AG04450 (cell line): ENCODE measurements around the gene IMPACT. TPM values are rescaled to one million over a fixed set of nuclear protein-coding genes. Genes with fewer than 3 reads are reported as not detected.

ENCODE experiments used
- CTCF ChIA-PET: fragments of 300-600, 350-600 bp; formaldehyde crosslinking; extraction: SDS; loops from one replicate; lab custom pipeline; 2022; ENCODE audit warnings: antibody characterized with exemption, inconsistent platforms; lab: Charles Lee
- POLR2A ChIA-PET: fragments of 350-600 bp; formaldehyde crosslinking; extraction: SDS; loops from one replicate; lab custom pipeline; 2021; ENCODE audit warnings: antibody characterized with exemption, inconsistent platforms; lab: Yijun Ruan, JAX
- DNase-seq: peaks from one replicate; pipeline ENCODE4 v3.0.0-alpha.2; 2011; ENCODE audit warnings: low read depth, low spot score
- H3K27ac ChIP-seq: one replicate; pipeline ENCODE4 v1.5.1; 2012; ENCODE audit warnings: low read depth, low read length, control low read depth
- H3K27me3 ChIP-seq: one replicate; pipeline ENCODE4 v1.6.0; 2012; ENCODE audit warnings: low read length; ENCODE audit not compliant: control insufficient read depth, insufficient read depth
- H3K4me3 ChIP-seq: 2 replicates; pipeline ENCODE4 v1.5.1; 2011; ENCODE audit warnings: mild to moderate bottlenecking, low read depth, low read length, control low read depth
- H3K9me3 ChIP-seq: 2 replicates; pipeline ENCODE4 v1.5.1; 2012; ENCODE audit warnings: low read length; ENCODE audit not compliant: control insufficient read depth, insufficient read depth
- CTCF ChIP-seq: IDR thresholded peaks from 2 replicates; pipeline ENCODE4 v1.5.1; 2011; ENCODE audit warnings: low read depth, low read length, control low read depth, inconsistent platforms
- polyA plus RNA-seq: library from polyadenylated mRNA; depleted of rRNA; stranded (reverse); fragments of >200 nt; gene quantifications from 2 replicates; pipeline ENCODE4 v1.2.3, GENCODE V29; 2011

The IMPACT gene
- polyA plus RNA-seq, 1 experiment, result 31.7 TPM

GRCh38 chr18:24386681-24387080, 39.8 kb upstream of the IMPACT start:
- no peak overlapping the region for H3K27ac ChIP-seq
- H3K4me3 ChIP-seq, result no peak overlapping the region
- CTCF ChIA-PET, result interaction anchor here (0.6 kb wide), 1 partner anchor 47 kb away, joined by 6 read pairs; no protein-coding TSS in a partner anchor
- no peak for TF ChIP-seq CTCF
- H3K27me3 ChIP-seq, result no peaks in the 10 kb centered on the region
- POLR2A ChIA-PET, result no interaction called here
- DNase-seq, result no peak
- no peaks in the 10 kb centered on the region for H3K9me3 ChIP-seq

GRCh38 chr18:24388957-24389356, 37.5 kb upstream of the IMPACT start:
- TF ChIP-seq CTCF, result no peak
- ChIA-PET CTCF (interaction anchor here (0.6 to 1.2 kb wide), 3 partner anchors 12 to 99 kb away, joined by 3 to 6 read pairs (median 3); no protein-coding TSS in a partner anchor), POLR2A (interaction anchor here (0.6 kb wide), 1 partner anchor 297 kb away, joined by 8 read pairs; no protein-coding TSS in a partner anchor)
- DNase-seq, result no peak
- no peaks in the 10 kb centered on the region for H3K9me3 ChIP-seq
- no peaks in the 10 kb centered on the region for H3K27me3 ChIP-seq
- no peak overlapping the region for H3K27ac ChIP-seq
- no peak overlapping the region for H3K4me3 ChIP-seq

GRCh38 chr18:24395049-24395795, 31.2 kb upstream of the IMPACT start:
- Histone ChIP-seq H3K27me3 (no peaks in the 10 kb centered on the region), H3K9me3 (no peaks in the 10 kb centered on the region), H3K27ac (no peak overlapping the region), H3K4me3 (no peak overlapping the region)
- CTCF ChIA-PET, result interaction anchor here (0.6 to 1.1 kb wide), 2 partner anchors 13 to 94 kb away, joined by 4 to 5 read pairs; no protein-coding TSS in a partner anchor
- TF ChIP-seq CTCF, result no peak
- DNase-seq, result no peak
- POLR2A ChIA-PET, result interaction anchor here (0.6 to 0.7 kb wide), 2 partner anchors 31 to 219 kb away, joined by 3 read pairs; partner anchors contain the start of gene IMPACT

- Histone ChIP-seq H3K9me3 (no peaks in the 10 kb centered on the region), H3K4me3 (peak overlapping the region; percentile 84), H3K27ac (no peak overlapping the region), H3K27me3 (no peaks in the 10 kb centered on the region)
- CTCF ChIA-PET, result interaction anchor here (0.6 to 1.2 kb wide), 3 partner anchors 70 to 220 kb away, joined by 3 to 6 read pairs (median 3); no protein-coding TSS in a partner anchor
- TF ChIP-seq CTCF, result no peak
- POLR2A ChIA-PET, result interaction anchor here (0.7 to 1.3 kb wide), 2 partner anchors 124 to 220 kb away, joined by 3 to 6 read pairs; no protein-coding TSS in a partner anchor
- no peak for DNase-seq
These were observed 30.3 kb upstream of the IMPACT start for GRCh38 chr18:24396082-24396633.
